Uterus (tissue), 2 donors: ENCODE data around the gene PPFIBP1.

Source experiments
- POLR2A ChIP-seq, 2 donors: fragments of 450-650 bp; IDR thresholded peaks; one replicate each; pipeline ENCODE4 v1.6.1; 2016; ENCODE audit warnings: antibody characterized with exemption in 2 of 2, mild to moderate bottlenecking in 1 of 2, moderate library complexity in 1 of 2
- TF ChIP-seq, protein P1 (sequence below), 4 experiments: fragments of 200-600 bp in 2 of 4; fragments of 450-650 bp in 2 of 4; sonication (generic) in 2 of 4; IDR thresholded peaks; one replicate each; pipeline ENCODE4 v1.5.1; 2016 to 2019; ENCODE audit warnings: antibody characterized with exemption in 4 of 4, mild to moderate bottlenecking in 2 of 4, moderate library complexity in 1 of 4

DNA sequence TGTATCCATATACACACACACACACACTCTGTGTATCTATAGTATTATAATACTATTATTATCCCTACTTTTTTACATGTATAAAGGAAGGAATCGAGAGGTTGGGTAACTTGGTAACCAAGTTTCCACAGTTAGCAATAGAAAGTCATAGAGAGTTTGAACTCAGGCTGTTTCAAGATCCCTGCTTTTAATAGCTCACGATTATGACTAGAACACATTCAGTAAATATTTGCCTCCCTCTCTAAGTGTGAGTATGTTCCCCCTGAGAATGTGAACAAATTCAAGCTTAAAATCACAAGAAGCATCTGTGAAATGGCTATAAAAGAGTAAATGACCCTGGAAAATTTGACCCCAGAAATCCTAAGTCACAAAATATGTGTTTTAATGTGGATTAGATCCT is 161.3 kb downstream of the PPFIBP1 start:
- TF ChIP-seq, protein P1, sequence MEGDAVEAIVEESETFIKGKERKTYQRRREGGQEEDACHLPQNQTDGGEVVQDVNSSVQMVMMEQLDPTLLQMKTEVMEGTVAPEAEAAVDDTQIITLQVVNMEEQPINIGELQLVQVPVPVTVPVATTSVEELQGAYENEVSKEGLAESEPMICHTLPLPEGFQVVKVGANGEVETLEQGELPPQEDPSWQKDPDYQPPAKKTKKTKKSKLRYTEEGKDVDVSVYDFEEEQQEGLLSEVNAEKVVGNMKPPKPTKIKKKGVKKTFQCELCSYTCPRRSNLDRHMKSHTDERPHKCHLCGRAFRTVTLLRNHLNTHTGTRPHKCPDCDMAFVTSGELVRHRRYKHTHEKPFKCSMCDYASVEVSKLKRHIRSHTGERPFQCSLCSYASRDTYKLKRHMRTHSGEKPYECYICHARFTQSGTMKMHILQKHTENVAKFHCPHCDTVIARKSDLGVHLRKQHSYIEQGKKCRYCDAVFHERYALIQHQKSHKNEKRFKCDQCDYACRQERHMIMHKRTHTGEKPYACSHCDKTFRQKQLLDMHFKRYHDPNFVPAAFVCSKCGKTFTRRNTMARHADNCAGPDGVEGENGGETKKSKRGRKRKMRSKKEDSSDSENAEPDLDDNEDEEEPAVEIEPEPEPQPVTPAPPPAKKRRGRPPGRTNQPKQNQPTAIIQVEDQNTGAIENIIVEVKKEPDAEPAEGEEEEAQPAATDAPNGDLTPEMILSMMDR (IDR thresholded peaks at IDR 0.05) = no peak
- no peak for TF ChIP-seq POLR2A (IDR thresholded peaks at IDR 0.05)
